NCI-H2227 (cell line): ENCODE data around the gene ADCYAP1.

Experiments used
- DNase-seq: peaks from one replicate; lab custom pipeline; 2025; ENCODE audit not compliant: unreplicated experiment; lab: John Stamatoyannopoulos, UW

The ADCYAP1 gene

GRCh38 chr18:959854-960253 is 55.2 kb downstream of the ADCYAP1 start:
- DNase-seq: no peak
